SK-N-SH (cell line): ENCODE measurements around the gene SH3BP1.

Source experiments
- CTCF ChIP-seq: fragments of 200-600 bp; sonication (generic); IDR thresholded peaks from 2 replicates; pipeline ENCODE4 v1.6.1; 2017; ENCODE audit warnings: antibody characterized with exemption, mild to moderate bottlenecking, moderate library complexity
- EP300 ChIP-seq, 2 experiments: IDR thresholded peaks; 2 replicates each; pipeline versions ENCODE4 v1.4.0 to v1.6.1; 2012; ENCODE audit warnings: borderline replicate concordance in 1 of 2, low read depth in 1 of 2, low read length in 1 of 2
- GABPA ChIP-seq: IDR thresholded peaks from 2 replicates; pipeline ENCODE4 v1.4.0; 2012; ENCODE audit warnings: low read depth, mild to moderate bottlenecking
- MAX ChIP-seq: IDR thresholded peaks from 2 replicates; pipeline ENCODE4 v1.4.0; 2012; ENCODE audit warnings: low read depth
- REST ChIP-seq: IDR thresholded peaks from 2 replicates; pipeline ENCODE4 v1.6.1; 2012; ENCODE audit warnings: mild to moderate bottlenecking, low read depth, low read length, moderate library complexity
- SIN3A ChIP-seq: IDR thresholded peaks from 2 replicates; pipeline ENCODE4 v1.6.1; 2012; ENCODE audit warnings: low read depth, mild to moderate bottlenecking, low read length, moderate library complexity, borderline replicate concordance

- TF ChIP-seq REST (no peak), SIN3A (no peak), CTCF (no peak), MAX (no peak), EP300 (IDR thresholded peaks at IDR 0.05; ENCODE audit: borderline replicate concordance in 1 of 2, low read depth in 1 of 2, low read length in 1 of 2) (no peak), GABPA (no peak)
Observed at GRCh38 chr22:37657590-37658132, 18.2 kb downstream of the SH3BP1 start.
